COLO829 (cell line): ENCODE data around the gene LRRK1.

Experiments
- DNase-seq: peaks from one replicate; pipeline ENCODE4 v3.0.0; 2012; ENCODE audit warnings: low spot score

The LRRK1 gene

GRCh38 chr15:100918690-100919480 lies at the start of gene LRRK1:
TSS of gene LRRK1 (plus strand) at chr15:100919357. CDS start at chr15:100924633, 5,276 bp downstream.
- no peak for DNase-seq

GRCh38 chr15:100873029-100873677 lies 46.0 kb upstream of the LRRK1 start:
- peak; percentile 88 for DNase-seq

- no peak for DNase-seq
These were observed 43.7 kb upstream of the LRRK1 start for GRCh38 chr15:100875495-100875894.

- no peak for DNase-seq
These were observed 43.2 kb upstream of the LRRK1 start for GRCh38 chr15:100875976-100876375.

GRCh38 chr15:100877551-100877950 lies 41.6 kb upstream of the LRRK1 start:
- no peak for DNase-seq

- no peak for DNase-seq
These were observed 41.0 kb upstream of the LRRK1 start for GRCh38 chr15:100878130-100878529.

- no peak for DNase-seq
These were observed 40.5 kb upstream of the LRRK1 start for GRCh38 chr15:100878648-100879047.

- DNase-seq = no peak
These were observed 40.1 kb upstream of the LRRK1 start for GRCh38 chr15:100879061-100879463.

- DNase-seq = peak; percentile 22
These were observed 39.6 kb upstream of the LRRK1 start, which contains the start of gene ALDH1A3 for GRCh38 chr15:100879464-100880138. TSS of gene ALDH1A3 (plus strand) at chr15:100879831. CDS start at chr15:100879908, 77 bp downstream.

GRCh38 chr15:100880139-100880896 lies 38.8 kb upstream of the LRRK1 start:
- no peak for DNase-seq

- no peak for DNase-seq
These were observed 38.3 kb upstream of the LRRK1 start for GRCh38 chr15:100880897-100881242.

- no peak for DNase-seq
These were observed 37.4 kb upstream of the LRRK1 start for GRCh38 chr15:100881573-100882336.

- DNase-seq = no peak
These were observed 34.0 kb upstream of the LRRK1 start for GRCh38 chr15:100885116-100885515.

- DNase-seq = no peak
These were observed 33.3 kb upstream of the LRRK1 start for GRCh38 chr15:100885811-100886210.

- DNase-seq = no peak
These were observed 31.8 kb upstream of the LRRK1 start for GRCh38 chr15:100887211-100887913.

GRCh38 chr15:100889385-100890050 lies 29.6 kb upstream of the LRRK1 start:
- DNase-seq = no peak

- DNase-seq = no peak
These were observed 29.0 kb upstream of the LRRK1 start for GRCh38 chr15:100890051-100890720.

- DNase-seq = no peak
These were observed 28.3 kb upstream of the LRRK1 start for GRCh38 chr15:100890850-100891249.

GRCh38 chr15:100891307-100892012 lies 27.7 kb upstream of the LRRK1 start:
- peak; percentile 87 for DNase-seq
